IPS-18a (cell line): Measurements from ENCODE around the gene METTL18.
"Not testable (repeated sequence)": the region's sequence is repeated elsewhere in the genome, so short reads cannot be mapped to it uniquely, and the experiment has no call there.

ENCODE experiments used
- H3K27ac ChIP-seq: one replicate; pipeline ENCODE4 v1.5.1; 2013; ENCODE audit warnings: low read length
- H3K27me3 ChIP-seq: one replicate; pipeline ENCODE4 v1.6.1; 2013; ENCODE audit warnings: mild to moderate bottlenecking, low read length; ENCODE audit not compliant: control insufficient read depth, insufficient read depth
- H3K36me3 ChIP-seq: one replicate; pipeline ENCODE4 v1.6.1; 2013; ENCODE audit warnings: low read depth, low read length; ENCODE audit not compliant: control insufficient read depth
- H3K4me1 ChIP-seq: one replicate; pipeline ENCODE4 v1.6.1; 2013; ENCODE audit warnings: low read depth, low read length; ENCODE audit not compliant: control insufficient read depth
- H3K4me3 ChIP-seq: one replicate; pipeline ENCODE4 v1.5.1; 2013; ENCODE audit warnings: low read length
- H3K9ac ChIP-seq: one replicate; pipeline ENCODE4 v1.6.1; 2013; ENCODE audit warnings: mild to moderate bottlenecking, low read length, moderate library complexity
- H3K9me3 ChIP-seq: one replicate; pipeline ENCODE4 v1.6.1; 2013; ENCODE audit warnings: low read depth, low read length; ENCODE audit not compliant: control insufficient read depth

METTL18 gene

GRCh38 chr1:169812131-169812530 lies 17.4 kb upstream of the METTL18 start:
- H3K9ac ChIP-seq: no peak overlapping the region
- H3K4me1 ChIP-seq: no peaks in the 10 kb centered on the region
- H3K4me3 ChIP-seq: no peak overlapping the region
- H3K9me3 ChIP-seq: no peaks in the 10 kb centered on the region
- no peak overlapping the region for H3K27ac ChIP-seq
- peaks cover 33% of the 10 kb centered on the region for H3K36me3 ChIP-seq
- no peaks in the 10 kb centered on the region for H3K27me3 ChIP-seq

DNA sequence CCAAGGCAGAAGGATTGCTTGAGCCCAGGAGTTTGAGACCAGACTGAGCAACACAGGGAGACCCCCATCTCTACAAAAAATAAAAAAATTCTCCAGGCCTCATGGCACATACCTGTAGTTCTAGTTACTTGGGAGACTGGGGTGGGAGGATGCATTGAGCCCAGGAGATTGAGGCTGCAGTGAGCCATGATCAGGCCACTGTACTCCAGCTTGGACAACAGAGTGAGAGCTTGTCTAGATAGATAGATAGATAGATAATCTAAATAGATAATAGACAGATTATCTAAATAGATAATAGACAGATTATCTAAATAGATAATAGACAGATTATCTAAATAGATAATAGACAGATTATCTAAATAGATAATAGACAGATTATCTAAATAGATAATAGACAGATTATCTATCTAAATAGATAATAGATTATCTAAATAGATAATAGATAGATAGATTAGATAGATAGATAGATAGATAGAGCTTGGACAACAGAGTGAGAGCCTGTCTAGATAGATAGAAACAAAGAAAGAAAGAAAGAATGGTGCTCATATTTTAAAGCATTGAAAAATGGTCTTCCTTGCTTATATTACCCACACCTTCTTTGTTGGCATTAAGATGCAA lies 16.8 kb upstream of the METTL18 start:
- not testable (repeated sequence) for H3K9me3 ChIP-seq, H3K4me1 ChIP-seq, H3K27me3 ChIP-seq, H3K4me3 ChIP-seq, H3K9ac ChIP-seq, H3K27ac ChIP-seq
- peaks cover 35% of the 10 kb centered on the region for H3K36me3 ChIP-seq

DNA sequence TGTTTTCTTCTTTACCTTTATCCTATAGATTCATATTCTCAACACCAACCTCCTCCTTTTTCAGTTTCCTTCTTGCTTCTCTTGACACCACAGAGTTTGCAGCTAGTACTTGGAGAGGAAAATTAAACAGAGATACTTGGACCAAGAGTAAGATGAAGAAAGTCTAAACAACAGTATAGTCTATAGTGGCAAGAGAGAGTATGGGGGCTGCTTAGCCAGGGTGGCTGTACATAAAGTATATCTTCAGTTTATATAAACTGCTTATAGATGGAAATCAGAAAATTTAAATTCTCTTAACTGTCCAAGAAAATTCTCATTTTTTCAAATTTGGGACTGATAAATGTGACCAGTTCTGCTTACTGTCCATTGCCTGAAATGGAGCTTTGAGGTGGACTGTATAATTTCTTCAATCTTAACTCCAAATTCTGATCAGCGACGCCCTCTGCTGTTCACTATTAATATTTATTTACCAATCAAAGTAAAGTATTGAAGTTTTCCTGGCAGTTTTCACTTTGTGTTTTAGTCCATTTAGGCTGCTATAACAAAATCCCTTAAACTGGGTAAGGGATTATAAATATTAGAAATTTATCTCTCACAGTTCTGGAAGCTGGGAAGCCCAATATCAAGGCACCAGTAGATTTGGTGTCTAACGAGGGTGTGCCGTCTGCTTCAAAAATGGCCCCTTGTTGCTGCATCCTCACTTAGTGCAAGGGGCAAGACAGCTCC lies 14.8 kb upstream of the METTL18 start:
- H3K4me1 ChIP-seq: no peaks in the 10 kb centered on the region
- peaks cover 48% of the 10 kb centered on the region for H3K36me3 ChIP-seq
- no peak overlapping the region for H3K27ac ChIP-seq
- H3K9me3 ChIP-seq: no peaks in the 10 kb centered on the region
- no peak overlapping the region for H3K9ac ChIP-seq
- no peaks in the 10 kb centered on the region for H3K27me3 ChIP-seq
- no peak overlapping the region for H3K4me3 ChIP-seq

DNA sequence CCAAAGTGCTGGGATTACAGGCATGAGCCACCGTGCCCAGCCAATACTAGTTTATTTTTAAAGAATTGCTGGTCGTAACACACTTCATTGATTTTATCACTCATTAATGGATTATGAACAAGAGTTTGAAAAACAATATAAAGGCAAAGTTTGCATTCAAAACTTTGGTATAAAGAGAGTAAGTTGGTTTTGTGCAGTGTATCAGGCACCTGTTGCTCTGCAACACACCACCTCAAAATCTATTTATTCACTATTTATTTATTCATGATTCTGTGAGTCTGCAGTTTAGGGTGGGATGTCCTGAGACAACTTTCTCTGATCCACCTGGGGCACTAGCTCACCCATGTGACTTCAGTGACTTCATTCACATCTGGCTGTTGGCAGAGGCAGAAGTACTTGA lies 10.2 kb upstream of the METTL18 start:
- no peak overlapping the region for H3K27ac ChIP-seq
- H3K36me3 ChIP-seq: peaks cover 60% of the 10 kb centered on the region

GRCh38 chr1:169802888-169803287 lies 8.2 kb upstream of the METTL18 start:
- Histone ChIP-seq H3K9me3 (no peaks in the 10 kb centered on the region), H3K9ac (no peak overlapping the region), H3K4me1 (no peaks in the 10 kb centered on the region), H3K36me3 (peaks cover 61% of the 10 kb centered on the region), H3K27me3 (no peaks in the 10 kb centered on the region), H3K27ac (no peak overlapping the region), H3K4me3 (no peak overlapping the region)

More for the DNA sequence above, 10.2 kb upstream of the METTL18 start:
- Histone ChIP-seq H3K4me1 (no peaks in the 10 kb centered on the region), H3K4me3 (no peak overlapping the region), H3K27me3 (no peaks in the 10 kb centered on the region), H3K9me3 (no peaks in the 10 kb centered on the region), H3K9ac (no peak overlapping the region)

- H3K4me1 ChIP-seq: no peaks in the 10 kb centered on the region
- no peak overlapping the region for H3K27ac ChIP-seq
- H3K4me3 ChIP-seq: no peak overlapping the region
- no peaks in the 10 kb centered on the region for H3K27me3 ChIP-seq
- H3K9me3 ChIP-seq: no peaks in the 10 kb centered on the region
- peaks cover 17% of the 10 kb centered on the region for H3K36me3 ChIP-seq
- H3K9ac ChIP-seq: no peak overlapping the region
These were observed 2.6 kb upstream of the METTL18 start for GRCh38 chr1:169797281-169797680.

GRCh38 chr1:169796274-169796810 lies 1.6 kb upstream of the METTL18 start:
- Histone ChIP-seq H3K4me1 (no peaks in the 10 kb centered on the region), H3K4me3 (peak overlapping the region; percentile 75), H3K9me3 (no peaks in the 10 kb centered on the region), H3K36me3 (peaks cover 17% of the 10 kb centered on the region), H3K27me3 (no peaks in the 10 kb centered on the region), H3K9ac (peak overlapping the region; percentile 82), H3K27ac (no peak overlapping the region)

DNA sequence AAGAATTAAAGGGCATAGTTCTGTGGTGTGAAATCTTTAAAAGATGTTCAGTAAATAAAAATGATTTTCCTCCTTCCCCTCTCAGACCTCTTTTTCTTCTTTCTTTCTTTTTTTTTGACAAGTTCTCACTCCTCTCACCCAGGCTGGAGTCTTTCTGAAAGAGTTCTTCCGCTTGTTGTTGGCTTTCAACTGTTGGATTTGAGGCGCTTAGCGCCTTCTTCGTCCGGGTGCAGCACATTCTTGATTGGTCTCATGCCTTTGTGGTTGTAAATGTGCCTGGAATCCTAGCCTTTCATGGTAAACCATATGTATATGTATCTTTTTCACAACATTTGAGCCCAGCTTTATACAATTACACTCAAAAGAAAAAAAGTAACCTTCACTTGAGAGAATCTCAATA lies 980 bp upstream of the METTL18 start:
- H3K4me1 ChIP-seq: no peaks in the 10 kb centered on the region
- H3K27ac ChIP-seq: peak overlapping the region; percentile 7
- H3K36me3 ChIP-seq: peaks cover 17% of the 10 kb centered on the region
- H3K4me3 ChIP-seq: peak overlapping the region; percentile 75
- H3K9ac ChIP-seq: peak overlapping the region; percentile 82
- no peaks in the 10 kb centered on the region for H3K27me3 ChIP-seq
- no peaks in the 10 kb centered on the region for H3K9me3 ChIP-seq

GRCh38 chr1:169793730-169794129 lies 977 bp downstream of the METTL18 start:
- Histone ChIP-seq H3K4me3 (peak overlapping the region; percentile 75), H3K4me1 (no peaks in the 10 kb centered on the region), H3K36me3 (peaks cover 8% of the 10 kb centered on the region), H3K9me3 (no peaks in the 10 kb centered on the region), H3K27me3 (no peaks in the 10 kb centered on the region), H3K27ac (no peak overlapping the region), H3K9ac (peak overlapping the region; percentile 82)

DNA sequence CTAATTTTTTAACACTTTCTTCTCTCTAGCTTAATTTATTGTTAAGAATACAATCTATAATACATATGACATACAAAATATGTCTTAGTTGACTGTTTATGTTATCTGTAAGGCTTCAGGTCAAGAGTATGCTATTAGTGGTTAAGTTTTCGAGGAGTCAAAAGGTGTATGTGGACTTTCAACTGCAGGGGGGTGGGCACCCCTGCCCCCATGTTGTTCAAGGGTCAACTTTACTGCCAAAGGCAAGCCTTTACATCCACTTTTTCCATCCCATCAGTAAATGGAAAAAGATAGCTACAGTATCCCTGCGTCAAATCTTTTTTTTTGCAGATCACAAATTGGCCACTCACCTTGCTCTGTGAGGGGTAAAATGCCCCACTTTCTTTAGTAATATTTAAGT lies 6.3 kb downstream of the METTL18 start:
- no peaks in the 10 kb centered on the region for H3K9me3 ChIP-seq
- H3K27me3 ChIP-seq: no peaks in the 10 kb centered on the region
- H3K4me1 ChIP-seq: no peaks in the 10 kb centered on the region
- H3K9ac ChIP-seq: no peak overlapping the region
- H3K4me3 ChIP-seq: no peak overlapping the region
- H3K27ac ChIP-seq: no peak overlapping the region
- H3K36me3 ChIP-seq: peaks cover 7% of the 10 kb centered on the region

- Histone ChIP-seq H3K9ac (no peak overlapping the region), H3K27ac (no peak overlapping the region), H3K4me1 (peaks cover 6% of the 10 kb centered on the region), H3K36me3 (no peaks in the 10 kb centered on the region), H3K4me3 (no peak overlapping the region), H3K9me3 (no peaks in the 10 kb centered on the region), H3K27me3 (no peaks in the 10 kb centered on the region)
These were observed 7.7 kb downstream of the METTL18 start for GRCh38 chr1:169786974-169787373.

- Histone ChIP-seq H3K27me3 (no peaks in the 10 kb centered on the region), H3K9ac (no peak overlapping the region), H3K36me3 (no peaks in the 10 kb centered on the region), H3K9me3 (no peaks in the 10 kb centered on the region), H3K27ac (no peak overlapping the region), H3K4me1 (peaks cover 17% of the 10 kb centered on the region), H3K4me3 (no peak overlapping the region)
These were observed 9.4 kb downstream of the METTL18 start for GRCh38 chr1:169785267-169785666.
